Cardiac ventricle fibroblast (primary cell): ENCODE data around the gene C20orf202. TPM values are rescaled to one million over a fixed set of nuclear protein-coding genes. Genes with fewer than 3 reads are reported as not detected.

Experiments used
- total RNA-seq: library from RNA; depleted of rRNA; stranded (reverse); fragments of >200 nt; gene quantifications from 2 replicates; pipeline ENCODE4 v1.2.3, GENCODE V29; 2015

C20orf202 gene
- not detected in 2 replicates for total RNA-seq

GRCh38 chr20:1202762-1203504 is at the start of gene C20orf202:
TSS of gene C20orf202 (plus strand) at chr20:1203454. CDS start at chr20:1203586, 132 bp downstream.

GRCh38 chr20:1184638-1185315 is 18.5 kb upstream of the C20orf202 start, which contains the start of gene TMEM74B:
TSS of gene TMEM74B (minus strand) at chr20:1184981. CDS start at chr20:1183801, 1,180 bp downstream.

GRCh38 chr20:1225783-1226654 is 22.8 kb downstream of the C20orf202 start, which contains the start of gene RAD21L1:
TSS of gene RAD21L1 (plus strand) at chr20:1226044. CDS start at chr20:1228454, 2,410 bp downstream.

Other genes with a start within 250 kb of the C20orf202 start
- gene RSPO4, start 201.1 kb upstream of the C20orf202 start, total RNA-seq = not detected in 2 replicates
- 123 and 210 TPM in 2 replicates for gene PSMF1, start 84.9 kb upstream of the C20orf202 start, total RNA-seq
- gene TMEM74B, start 18.5 kb upstream of the C20orf202 start, total RNA-seq = not detected in 2 replicates
- not detected in 2 replicates for gene RAD21L1, start 22.6 kb downstream of the C20orf202 start, total RNA-seq
- 3.4 and 3.9 TPM in 2 replicates for gene SNPH, start 62.8 kb downstream of the C20orf202 start, total RNA-seq
- gene SDCBP2, start 125.7 kb downstream of the C20orf202 start, total RNA-seq = 2.6 and 4.7 TPM in 2 replicates
- gene FKBP1A, start 189.6 kb downstream of the C20orf202 start, total RNA-seq = 148 and 164 TPM in 2 replicates